OCI-LY1 (cell line): ENCODE measurements around the gene SCN1B.

Experiments used
- CTCF ChIP-seq: fragments of 200-600 bp; sonication (generic), shearing (Covaris generic); IDR thresholded peaks from 2 replicates; pipeline ENCODE4 v1.5.1; 2017; ENCODE audit warnings: mild to moderate bottlenecking, antibody characterized with exemption, low read length, moderate library complexity, mixed read lengths
- EZH2 ChIP-seq: fragments of 200-600 bp; sonication (generic), shearing (Covaris generic); IDR thresholded peaks from 2 replicates; pipeline ENCODE4 v1.8.0; 2017; ENCODE audit warnings: borderline replicate concordance, mixed run types, mild to moderate bottlenecking, antibody characterized with exemption, low read length, moderate library complexity, mixed read lengths

GRCh38 chr19:35000338-35000646 lies 30.0 kb upstream of the SCN1B start:
- no peak for TF ChIP-seq CTCF
- TF ChIP-seq EZH2: no peak
